Tibial nerve (tissue), 4 donors: ENCODE results near the gene MORC4. TPM values are rescaled to one million over a fixed set of nuclear protein-coding genes. Genes with fewer than 3 reads are reported as not detected.

Experiments used
- DNase-seq, 2 donors: peaks; one replicate each; pipeline ENCODE4 v3.0.0-alpha.2; 2019; ENCODE audit warnings: low spot score in 2 of 2
- H3K27ac ChIP-seq, 4 donors: fragments of 200-600 bp; sonication (generic) in 3 of 4; one replicate each; pipeline ENCODE4 v1.5.1; 2017 to 2019; ENCODE audit warnings: mild to moderate bottlenecking in 1 of 4
- H3K27me3 ChIP-seq, 2 donors: fragments of 200-600 bp; sonication (generic) in 1 of 2; one replicate each; pipeline versions ENCODE4 v1.5.1 to v1.6.0; 2017 to 2019
- H3K36me3 ChIP-seq, 3 donors: fragments of 200-600 bp; sonication (generic); one replicate each; pipeline ENCODE4 v1.5.1; 2018 to 2019
- H3K4me1 ChIP-seq, 4 donors: fragments of 200-600 bp; sonication (generic) in 3 of 4; one replicate each; pipeline ENCODE4 v1.5.1; 2017 to 2019
- H3K4me3 ChIP-seq, 4 donors: fragments of 200-600 bp; sonication (generic) in 3 of 4; one replicate each; pipeline ENCODE4 v1.5.1; 2017 to 2019; ENCODE audit warnings: mild to moderate bottlenecking in 1 of 4, moderate library complexity in 1 of 4
- H3K9me3 ChIP-seq, 4 donors: fragments of 200-600 bp; sonication (generic) in 3 of 4; one replicate each; pipeline ENCODE4 v1.5.1; 2017 to 2019
- EP300 ChIP-seq, 2 donors: sonication (generic); formaldehyde crosslinking; IDR thresholded peaks; one replicate each; pipeline ENCODE4 v1.6.1; 2017; ENCODE audit warnings: antibody characterized with exemption in 2 of 2, mild to moderate bottlenecking in 1 of 2
- POLR2A ChIP-seq, 2 donors: fragments of 450-650 bp; IDR thresholded peaks; one replicate each; pipeline ENCODE4 v1.6.1; 2017; ENCODE audit warnings: antibody characterized with exemption in 2 of 2, mild to moderate bottlenecking in 2 of 2, moderate library complexity in 2 of 2
- WGBS, 2 donors: methylation state at CpG; one replicate each; pipeline ENCODE4 v1.1.5; 2018; 5-methylcytosine and 5-hydroxymethylcytosine counted together
- total RNA-seq, 4 donors: library from RNA; depleted of rRNA; stranded (reverse); fragments of >200 nt; gene quantifications; one replicate each; pipeline ENCODE4 v1.1.0, GENCODE V29; 2016
- TF ChIP-seq, protein P1 (sequence below), 5 experiments: fragments of 200-600 bp in 3 of 5; fragments of 450-650 bp in 2 of 5; sonication (generic) in 3 of 5; IDR thresholded peaks; one replicate each; pipeline ENCODE4 v1.5.1; 2016 to 2019; ENCODE audit warnings: antibody characterized with exemption in 5 of 5, mild to moderate bottlenecking in 3 of 5, moderate library complexity in 2 of 5

The MORC4 gene
- total RNA-seq, 4 donors from 2014 or later = 14.1 to 27.1 (median 21.6) TPM

- Histone ChIP-seq H3K9me3 (no peaks in the 10 kb centered on the region), H3K27me3 (peaks cover 0 to 18% of the 10 kb centered on the region in 2 donors), H3K27ac (no peak overlapping the region), H3K4me3 (no peak overlapping the region), H3K36me3 (peaks cover 0 to 28% (median 0%) of the 10 kb centered on the region in 3 donors), H3K4me1 (no peaks in the 10 kb centered on the region)
- TF ChIP-seq POLR2A (IDR thresholded peaks at IDR 0.05) (no peak), EP300 (IDR thresholded peaks at IDR 0.05) (no peak)
- TF ChIP-seq, protein P1, sequence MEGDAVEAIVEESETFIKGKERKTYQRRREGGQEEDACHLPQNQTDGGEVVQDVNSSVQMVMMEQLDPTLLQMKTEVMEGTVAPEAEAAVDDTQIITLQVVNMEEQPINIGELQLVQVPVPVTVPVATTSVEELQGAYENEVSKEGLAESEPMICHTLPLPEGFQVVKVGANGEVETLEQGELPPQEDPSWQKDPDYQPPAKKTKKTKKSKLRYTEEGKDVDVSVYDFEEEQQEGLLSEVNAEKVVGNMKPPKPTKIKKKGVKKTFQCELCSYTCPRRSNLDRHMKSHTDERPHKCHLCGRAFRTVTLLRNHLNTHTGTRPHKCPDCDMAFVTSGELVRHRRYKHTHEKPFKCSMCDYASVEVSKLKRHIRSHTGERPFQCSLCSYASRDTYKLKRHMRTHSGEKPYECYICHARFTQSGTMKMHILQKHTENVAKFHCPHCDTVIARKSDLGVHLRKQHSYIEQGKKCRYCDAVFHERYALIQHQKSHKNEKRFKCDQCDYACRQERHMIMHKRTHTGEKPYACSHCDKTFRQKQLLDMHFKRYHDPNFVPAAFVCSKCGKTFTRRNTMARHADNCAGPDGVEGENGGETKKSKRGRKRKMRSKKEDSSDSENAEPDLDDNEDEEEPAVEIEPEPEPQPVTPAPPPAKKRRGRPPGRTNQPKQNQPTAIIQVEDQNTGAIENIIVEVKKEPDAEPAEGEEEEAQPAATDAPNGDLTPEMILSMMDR (IDR thresholded peaks at IDR 0.05) = no peak
- DNase-seq = no peak
- WGBS, 2 donors = 55 to 84% methylated on average over 1 of the region's 1 CpG
Observed at GRCh38 chrX:106964290-106964689, 35.7 kb downstream of the MORC4 start.

DNA sequence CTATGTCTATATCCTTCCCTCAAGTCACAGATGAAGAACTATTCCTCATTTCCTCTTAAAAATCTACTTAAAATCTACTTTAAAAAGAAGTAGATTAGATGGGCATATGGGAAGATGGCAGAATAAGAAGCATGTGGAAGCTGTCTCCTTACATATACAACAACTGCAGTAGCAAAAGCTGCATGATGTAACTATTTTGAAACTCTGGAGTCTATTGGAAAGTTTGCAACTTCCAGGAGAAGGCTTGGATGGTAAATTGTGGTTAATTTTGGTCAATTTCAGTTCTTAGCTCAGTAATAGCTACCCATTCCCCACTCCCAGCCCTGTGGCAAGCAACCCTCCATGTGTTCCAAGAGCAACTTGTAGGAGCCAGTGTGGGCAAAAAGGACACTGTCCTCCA, 36.9 kb downstream of the MORC4 start:
- Histone ChIP-seq H3K27ac (no peak overlapping the region), H3K9me3 (no peaks in the 10 kb centered on the region), H3K36me3 (peaks cover 0 to 28% (median 0%) of the 10 kb centered on the region in 3 donors), H3K4me3 (no peak overlapping the region), H3K27me3 (peaks cover 0 to 18% of the 10 kb centered on the region in 2 donors), H3K4me1 (no peaks in the 10 kb centered on the region)
- no peak for TF ChIP-seq POLR2A (IDR thresholded peaks at IDR 0.05)
- TF ChIP-seq, protein P1 (IDR thresholded peaks at IDR 0.05) = no peak
- no peak for TF ChIP-seq EP300 (IDR thresholded peaks at IDR 0.05)
- no peak for DNase-seq

GRCh38 chrX:106959901-106960300, 40.1 kb downstream of the MORC4 start:
- WGBS, 2 donors = 10 to 53% methylated on average over 1 to 2 of the region's 2 CpGs
- peaks cover 0 to 25% (median 0%) of the 10 kb centered on the region in 3 donors for H3K36me3 ChIP-seq
- TF ChIP-seq POLR2A (IDR thresholded peaks at IDR 0.05) (no peak), EP300 (IDR thresholded peaks at IDR 0.05) (no peak)
- TF ChIP-seq, protein P1 (IDR thresholded peaks at IDR 0.05) = peak in 2 of 5 experiments; percentile 14 to 33
- no peak for DNase-seq
- peaks cover 0 to 11% of the 10 kb centered on the region in 2 donors for H3K27me3 ChIP-seq
- no peaks in the 10 kb centered on the region for H3K9me3 ChIP-seq
- H3K4me1 ChIP-seq = no peaks in the 10 kb centered on the region
- H3K4me3 ChIP-seq = no peak overlapping the region
- H3K27ac ChIP-seq = no peak overlapping the region

DNA sequence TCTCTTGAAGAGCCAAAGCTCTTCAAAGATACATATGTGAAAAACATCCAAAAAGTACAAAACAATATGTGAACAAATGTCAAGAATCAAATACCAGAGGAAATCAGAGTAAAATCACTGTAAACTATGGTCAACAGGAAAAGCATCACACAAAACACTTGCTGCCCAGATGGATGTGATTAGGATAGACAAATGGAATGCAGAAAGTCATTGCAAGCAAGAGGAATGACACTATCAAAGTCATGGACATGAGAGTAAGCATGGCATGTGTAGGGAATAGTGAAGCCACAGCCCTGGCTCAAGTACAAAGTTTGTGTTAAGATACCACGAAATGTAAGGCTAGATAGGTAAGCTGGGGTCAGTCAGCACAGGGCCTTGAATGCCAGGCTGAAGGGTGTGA, 42.2 kb downstream of the MORC4 start:
- WGBS, 2 donors = 33 to 78% methylated on average over 1 of the region's 1 CpG
- TF ChIP-seq, protein P1 (IDR thresholded peaks at IDR 0.05) = no peak
- TF ChIP-seq EP300 (IDR thresholded peaks at IDR 0.05) = no peak
- TF ChIP-seq POLR2A (IDR thresholded peaks at IDR 0.05) = no peak
- no peaks in the 10 kb centered on the region for H3K4me1 ChIP-seq
- H3K27ac ChIP-seq = no peak overlapping the region
- peaks cover 0 to 25% (median 0%) of the 10 kb centered on the region in 3 donors for H3K36me3 ChIP-seq
- H3K4me3 ChIP-seq = no peak overlapping the region
- H3K27me3 ChIP-seq = peaks cover 0 to 15% of the 10 kb centered on the region in 2 donors
- H3K9me3 ChIP-seq = no peaks in the 10 kb centered on the region
- no peak for DNase-seq

DNA sequence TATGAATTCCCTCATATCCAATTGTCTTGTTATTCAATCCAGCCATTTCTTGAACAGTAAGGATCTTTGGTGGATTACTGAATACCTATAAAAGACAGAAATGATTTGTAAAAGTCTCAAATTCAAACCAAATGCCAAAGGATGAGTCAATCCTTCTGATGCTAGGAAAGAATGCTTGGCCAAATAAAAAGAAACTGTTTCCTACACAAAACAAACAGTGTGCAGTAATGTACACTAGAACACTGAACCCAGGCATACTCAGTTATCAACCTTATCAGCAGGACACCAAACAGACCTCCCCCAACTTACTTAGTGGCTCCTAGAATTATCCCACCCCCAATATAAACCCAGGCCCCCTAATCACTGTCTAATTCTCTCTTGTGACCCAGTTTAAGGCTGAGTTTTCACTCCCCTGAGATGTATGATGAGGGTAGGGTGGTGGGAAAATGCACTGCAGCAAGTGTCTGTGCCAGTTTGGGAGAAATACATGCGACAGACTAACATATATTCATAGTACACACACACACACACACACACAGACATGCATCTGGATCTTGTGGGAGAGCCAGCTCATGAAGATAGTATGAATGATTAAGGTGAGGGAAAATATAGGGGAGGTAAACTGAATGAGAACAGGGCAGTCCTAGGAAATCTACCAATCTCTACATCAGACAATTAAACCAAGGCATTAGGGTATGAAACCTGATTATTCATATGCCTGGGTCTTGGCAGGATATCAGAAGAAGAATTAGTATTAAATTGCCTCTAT, 44.8 kb downstream of the MORC4 start:
- no peaks in the 10 kb centered on the region for H3K4me1 ChIP-seq
- H3K9me3 ChIP-seq = no peaks in the 10 kb centered on the region
- peaks cover 0 to 4% of the 10 kb centered on the region in 2 donors for H3K27me3 ChIP-seq
- no peak overlapping the region for H3K27ac ChIP-seq
- no peak overlapping the region for H3K4me3 ChIP-seq
- no peak for DNase-seq
- WGBS, 2 donors = 58 to 76% methylated on average over 1 of the region's 1 CpG
- peaks cover 0 to 12% (median 0%) of the 10 kb centered on the region in 3 donors for H3K36me3 ChIP-seq
- TF ChIP-seq, protein P1 (IDR thresholded peaks at IDR 0.05) = no peak
- no peak for TF ChIP-seq POLR2A (IDR thresholded peaks at IDR 0.05)
- no peak for TF ChIP-seq EP300 (IDR thresholded peaks at IDR 0.05)
